Mucosa of descending colon (tissue), 3 donors: ENCODE results near the gene KRT15. TPM values are rescaled to one million over a fixed set of nuclear protein-coding genes. Genes with fewer than 3 reads are reported as not detected.
A peak's percentile ranks its signal among the peaks of the same experiment; 100 is the strongest.

Experiments
- ATAC-seq: fragments of 200-7000 bp; cut with Tn5 transposase; one replicate; pipeline ENCODE4 v1.9.1; 2020; ENCODE audit warnings: mild to moderate bottlenecking, moderate library complexity
- DNase-seq, 3 donors: peaks; one replicate each; pipeline ENCODE4 v3.0.0-alpha.2; 2020
- H3K36me3 ChIP-seq: fragments of 200-600 bp; one replicate; pipeline ENCODE4 v1.8.0; 2021; ENCODE audit warnings: low read depth, mild to moderate bottlenecking
- H3K4me1 ChIP-seq: fragments of 200-600 bp; one replicate; pipeline ENCODE4 v1.8.0; 2021; ENCODE audit warnings: low read depth, mild to moderate bottlenecking
- H3K4me3 ChIP-seq: fragments of 200-600 bp; one replicate; pipeline ENCODE4 v1.8.0; 2021; ENCODE audit warnings: mild to moderate bottlenecking
- H3K9me3 ChIP-seq: fragments of 200-600 bp; one replicate; pipeline ENCODE4 v1.8.0; 2021; ENCODE audit warnings: mild to moderate bottlenecking
- CTCF ChIP-seq: fragments of 200-600 bp; IDR thresholded peaks from one replicate; pipeline ENCODE4 v1.8.0; 2022; ENCODE audit warnings: antibody characterized with exemption, mild to moderate bottlenecking
- intact Hi-C, 2 donors: fragments of 100-400 bp; cut with DNase I in 1 of 2; cut with micrococcal nuclease in 1 of 2; formaldehyde crosslinking; loops; one replicate each; pipeline versions ENCODE4 v1.11.0 to v1.11.1; 2022; cut with DNase I, micrococcal nuclease
- long read RNA-seq, 2 donors: library from polyadenylated mRNA; unstranded; transcript quantifications; one replicate each; pipeline ENCODE4 v2.0.0, GENCODE V29; 2019 to 2021
- total RNA-seq, 3 donors: library from RNA; stranded (reverse); fragmentation: NEBNext Ultra II Directional in 2 of 3; extraction: Animal tissue kit (Norgen Biotek cat#: 25700) in 2 of 3; gene quantifications; one replicate each; pipeline versions ENCODE4 v1.2.1 to v1.2.4, GENCODE V29; 2021 to 2023
- donor health status: DM: no; HTN: no; CAD: no; lungs with moderate emphysema.
- donor health status: DM: no; HTN: no; CAD: no.
- donor health status: DM: no; HTN: yes; CAD: no.

KRT15 gene
- 10 to 100 TPM in 1 of 3 donors, 1 to 10 TPM in 2; 5.0 to 16.5 (median 5.4) TPM for total RNA-seq
- long read RNA-seq, donor 1, partial matches to known transcripts: 0 of 1 reads
- long read RNA-seq, donor 1, other reads (novel, unspliced or antisense): 1 of 1 reads
- long read RNA-seq, donor 2, partial matches to known transcripts: 1 of 5 reads
- long read RNA-seq, donor 2, other reads (novel, unspliced or antisense): 4 of 5 reads

GRCh38 chr17:41518789-41519449 lies at the start of gene KRT15:
Gene KRT15 (minus strand): TSS chr17:41518890. CDS start chr17:41518827, 63 bp downstream.
- Histone ChIP-seq H3K4me3 (no peak within 1 kb of the TSS), H3K36me3 (no peaks in the 10 kb centered on the region), H3K9me3 (no peaks in the 10 kb centered on the region), H3K4me1 (peaks cover 24% of the 10 kb centered on the region)
- no peak for ATAC-seq
- intact Hi-C loops: no loop called here
- DNase-seq: peak in 1 of 3 donors; percentile 27
- no peak for TF ChIP-seq CTCF

- TF ChIP-seq CTCF: no peak
- no peaks in the 10 kb centered on the region for H3K9me3 ChIP-seq
- no peaks in the 10 kb centered on the region for H3K4me1 ChIP-seq
- H3K36me3 ChIP-seq: no peaks in the 10 kb centered on the region
- ATAC-seq (no peak), DNase-seq (no peak)
- intact Hi-C loops: no loop called here
- H3K4me3 ChIP-seq: no peak overlapping the region
Measured at GRCh38 chr17:41567317-41567716, 48.6 kb upstream of the KRT15 start.

- Histone ChIP-seq H3K4me3 (no peak overlapping the region), H3K36me3 (no peaks in the 10 kb centered on the region), H3K4me1 (no peaks in the 10 kb centered on the region), H3K9me3 (no peaks in the 10 kb centered on the region)
- DNase-seq (no peak), ATAC-seq (no peak)
- intact Hi-C loops: no loop called here
- TF ChIP-seq CTCF: no peak
Measured at GRCh38 chr17:41565338-41565737, 46.6 kb upstream of the KRT15 start.

- TF ChIP-seq CTCF: no peak
- DNase-seq: no peak
- intact Hi-C loops: no loop called here
Measured at GRCh38 chr17:41563607-41564170, 45.0 kb upstream of the KRT15 start.

GRCh38 chr17:41561554-41561953 lies 42.9 kb upstream of the KRT15 start:
- DNase-seq (no peak), ATAC-seq (no peak)
- H3K36me3 ChIP-seq: no peaks in the 10 kb centered on the region
- no peak for TF ChIP-seq CTCF
- no peaks in the 10 kb centered on the region for H3K4me1 ChIP-seq
- no peaks in the 10 kb centered on the region for H3K9me3 ChIP-seq
- H3K4me3 ChIP-seq: no peak overlapping the region
- intact Hi-C loops: no loop called here

More at GRCh38 chr17:41563607-41564170, 45.0 kb upstream of the KRT15 start:
- Histone ChIP-seq H3K36me3 (no peaks in the 10 kb centered on the region), H3K9me3 (no peaks in the 10 kb centered on the region), H3K4me1 (no peaks in the 10 kb centered on the region), H3K4me3 (no peak overlapping the region)
- no peak for ATAC-seq
